Frontal cortex (tissue), 4 donors: Measurements from ENCODE around the gene DDN. TPM values are rescaled to one million over a fixed set of nuclear protein-coding genes. Genes with fewer than 3 reads are reported as not detected.
A peak's percentile ranks its signal among the peaks of the same experiment; 100 is the strongest.

ENCODE experiments used
- DNase-seq, 2 donors: peaks; one replicate each; pipeline ENCODE4 v3.0.0; 2012; ENCODE audit warnings: low spot score in 2 of 2
- FAIRE-seq: peaks from 2 replicates; lab custom pipeline; 2012; peaks lifted over from hg19 to GRCh38; lab: Jason Lieb, UNC
- total RNA-seq: library from RNA; depleted of rRNA; stranded (reverse); fragments of >200 nt; gene quantifications from one replicate; pipeline ENCODE4 v1.2.3, GENCODE V29; 2014
- donor health status: control.
- donor health status: control.
- donor health status: control.

Gene DDN
- total RNA-seq: 14.7 TPM

DNA sequence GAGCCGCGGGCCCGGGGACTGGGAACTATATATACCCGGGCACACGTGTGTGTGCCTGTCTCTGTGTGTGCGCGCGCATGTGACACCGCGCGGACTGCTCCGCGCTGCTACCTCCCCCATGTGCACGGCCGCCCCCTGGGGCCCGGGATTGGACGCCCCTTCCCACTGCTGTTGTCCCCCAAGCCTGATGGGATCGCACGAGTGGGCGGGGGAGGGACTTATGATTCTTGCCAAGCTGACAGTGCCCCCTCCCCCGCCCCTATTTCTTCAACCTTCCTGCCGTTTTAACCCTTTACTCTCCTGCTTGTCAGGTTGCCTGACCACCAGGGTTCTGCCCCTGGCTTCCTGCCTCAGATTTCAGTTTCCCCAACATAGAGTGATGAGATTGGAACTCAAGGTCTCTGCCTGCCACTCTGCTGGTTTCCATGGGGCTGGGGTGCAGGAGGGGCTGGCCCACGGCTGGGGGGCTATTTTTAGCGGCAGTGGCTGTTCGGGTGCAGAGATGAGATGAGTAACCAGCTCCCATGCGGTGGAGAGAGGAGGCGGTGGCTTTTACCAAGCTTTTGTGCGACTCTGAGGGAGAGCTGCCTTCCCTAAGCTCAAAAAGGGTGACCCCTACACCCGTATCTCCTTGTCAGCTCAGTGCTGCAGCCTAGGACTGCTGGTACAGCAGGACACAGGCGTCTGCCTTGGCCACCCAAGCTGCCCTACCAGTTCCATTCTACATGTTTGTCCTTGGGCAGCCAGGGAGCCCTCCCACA, at the start of gene DDN:
DDN (minus strand) TSS at position 5 of the 761 bp plus-strand sequence. CDS start 88 bp downstream, outside the sequence.
- FAIRE-seq: no peak
- DNase-seq: no peak

DNA sequence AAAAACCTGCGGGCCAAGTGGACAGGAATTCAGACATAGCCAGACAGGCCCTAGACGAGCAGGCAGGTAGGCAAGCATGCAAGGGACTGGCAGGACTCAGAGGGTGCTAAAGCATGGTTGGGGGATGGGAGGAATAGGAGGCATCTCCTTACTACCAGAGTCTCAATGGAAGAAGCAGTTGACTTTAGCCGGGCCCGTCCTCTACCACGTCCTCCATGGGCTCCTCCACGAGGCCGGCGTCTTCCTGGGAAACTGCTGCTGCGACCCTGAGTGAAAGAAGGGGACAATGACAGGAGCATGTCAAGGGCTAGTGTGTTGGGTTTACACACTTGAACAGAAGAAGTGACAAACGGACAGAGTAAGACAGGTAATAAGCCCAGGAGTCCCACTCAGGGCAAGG, 49.8 kb upstream of the DDN start:
- DNase-seq: no peak
- no peak for FAIRE-seq

DNA sequence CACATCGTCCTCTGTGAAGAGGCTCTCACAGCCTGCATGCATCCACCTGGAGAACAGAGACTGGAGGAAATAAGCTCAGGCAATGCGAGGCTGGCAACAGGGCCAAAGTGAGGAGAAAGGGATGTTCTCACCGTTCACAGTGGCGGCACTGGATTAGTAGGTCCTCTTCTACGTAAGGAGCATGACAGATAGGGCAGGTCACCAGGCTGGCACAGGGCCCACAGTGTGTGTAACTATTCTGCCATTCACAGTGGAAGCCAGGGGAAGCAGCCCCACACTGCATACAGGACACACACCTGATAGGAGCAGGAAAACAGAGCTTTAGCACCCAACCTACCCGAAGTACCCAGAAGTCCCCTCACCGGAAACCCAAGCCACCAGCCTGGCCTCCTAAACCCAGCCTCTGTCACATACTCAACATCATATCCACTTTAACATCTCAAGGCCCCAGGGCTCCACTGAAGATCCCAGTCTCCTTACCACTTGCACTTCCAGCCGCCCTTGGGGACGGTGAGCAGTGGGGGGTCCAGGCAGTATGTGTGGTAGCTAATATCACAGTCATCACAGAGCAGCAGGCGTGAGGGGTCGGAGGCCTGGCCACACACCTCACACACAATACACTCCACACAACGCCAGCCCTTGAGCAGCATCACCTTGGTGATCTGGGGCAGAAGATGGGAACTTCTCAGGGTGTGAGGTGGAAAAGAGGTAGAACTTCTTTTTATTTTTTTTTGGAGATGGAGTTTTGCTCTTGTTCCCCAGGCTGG, 47.1 kb upstream of the DDN start:
- no peak for FAIRE-seq
- DNase-seq: no peak

DNA sequence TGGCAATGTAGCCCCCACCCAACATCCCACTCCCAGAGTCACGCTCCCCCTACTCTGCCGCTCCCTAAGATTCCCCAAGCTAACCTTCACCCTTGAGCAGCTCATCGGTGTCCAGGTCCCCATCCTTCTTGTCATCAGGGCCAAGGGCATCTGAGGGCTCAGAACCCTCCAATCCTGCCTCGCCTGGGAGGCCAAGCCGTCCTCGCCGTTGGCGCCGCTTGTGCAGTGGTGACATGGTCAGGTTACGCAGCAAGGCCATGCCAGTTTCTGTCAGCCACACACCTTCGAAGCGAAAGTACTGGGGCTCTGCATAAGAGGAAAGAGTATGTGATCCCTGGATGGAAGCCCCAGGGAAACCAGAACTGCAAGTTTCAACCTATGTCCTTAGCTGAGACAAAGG, 45.5 kb upstream of the DDN start:
- no peak for FAIRE-seq
- no peak for DNase-seq

DNA sequence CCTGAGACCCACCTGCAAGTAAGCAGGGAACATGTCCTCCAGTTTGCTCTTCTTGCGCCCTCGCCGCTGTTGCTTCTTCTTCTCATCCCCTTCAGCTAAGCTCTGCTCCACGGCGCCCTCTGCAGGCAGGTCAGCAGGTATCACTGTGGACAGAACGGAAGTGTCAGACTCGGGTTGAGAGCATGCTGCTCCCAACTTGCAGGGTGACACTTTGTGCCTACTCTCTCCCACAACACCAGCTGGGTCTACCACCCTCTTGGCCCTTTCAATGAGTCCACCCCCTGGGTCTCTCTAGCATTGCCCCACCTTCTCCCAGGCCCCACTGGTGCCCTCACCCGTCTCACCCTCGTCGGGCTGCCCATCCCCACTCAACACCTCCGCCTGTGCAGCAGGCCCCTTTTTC, 44.7 kb upstream of the DDN start:
- DNase-seq (peak; percentile 54 to 73), FAIRE-seq (no peak)

DNA sequence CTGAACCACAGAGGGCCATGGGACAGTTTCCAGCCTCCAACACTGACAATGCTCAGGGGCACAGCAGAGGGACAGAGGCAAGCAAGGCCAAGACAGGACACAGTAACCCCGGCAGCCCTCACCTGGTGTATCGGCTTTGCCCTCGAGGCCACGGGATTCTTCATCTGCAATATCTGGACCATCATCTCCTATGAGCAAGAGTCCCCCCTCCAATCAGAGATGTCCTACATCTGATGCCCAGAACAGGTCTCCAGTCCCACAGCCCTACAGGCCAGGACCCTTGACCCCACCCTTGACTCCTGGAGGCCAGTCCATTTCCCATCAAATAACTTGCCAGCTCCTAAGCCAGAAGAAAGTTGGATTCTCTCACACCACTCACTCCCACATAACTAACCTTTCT, 44.1 kb upstream of the DDN start:
- no peak for FAIRE-seq
- no peak for DNase-seq

DNA sequence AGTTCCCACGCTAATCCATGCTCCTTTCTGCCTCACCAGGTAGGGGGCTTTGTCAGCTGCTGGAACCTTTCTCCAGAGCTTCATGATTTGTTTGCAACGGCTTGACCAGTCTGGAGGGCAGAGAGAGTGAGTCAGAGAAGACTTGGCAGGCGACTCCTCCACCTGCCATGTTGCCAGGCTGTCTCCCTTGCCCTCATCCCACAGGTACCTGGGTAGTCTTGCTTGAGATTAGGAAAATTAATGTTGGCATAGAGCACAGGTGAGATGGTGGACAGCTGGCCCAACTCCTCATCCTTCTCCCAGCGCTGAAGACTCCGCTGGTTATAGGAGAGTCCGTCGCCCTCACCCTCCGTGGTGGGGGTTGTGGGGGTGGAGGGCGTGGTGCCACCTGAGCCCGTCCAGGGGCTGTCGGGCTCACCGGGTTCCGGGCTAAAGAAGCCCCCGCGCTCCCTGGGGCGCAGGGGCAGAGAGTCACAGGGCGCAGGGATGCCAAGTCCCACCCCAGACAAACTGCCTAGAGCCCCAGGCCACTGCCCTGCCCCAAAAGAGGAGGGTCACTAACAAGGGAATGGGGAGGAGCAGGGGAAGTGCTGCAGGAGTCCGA, 42.8 kb upstream of the DDN start:
- DNase-seq: no peak
- no peak for FAIRE-seq

DNA sequence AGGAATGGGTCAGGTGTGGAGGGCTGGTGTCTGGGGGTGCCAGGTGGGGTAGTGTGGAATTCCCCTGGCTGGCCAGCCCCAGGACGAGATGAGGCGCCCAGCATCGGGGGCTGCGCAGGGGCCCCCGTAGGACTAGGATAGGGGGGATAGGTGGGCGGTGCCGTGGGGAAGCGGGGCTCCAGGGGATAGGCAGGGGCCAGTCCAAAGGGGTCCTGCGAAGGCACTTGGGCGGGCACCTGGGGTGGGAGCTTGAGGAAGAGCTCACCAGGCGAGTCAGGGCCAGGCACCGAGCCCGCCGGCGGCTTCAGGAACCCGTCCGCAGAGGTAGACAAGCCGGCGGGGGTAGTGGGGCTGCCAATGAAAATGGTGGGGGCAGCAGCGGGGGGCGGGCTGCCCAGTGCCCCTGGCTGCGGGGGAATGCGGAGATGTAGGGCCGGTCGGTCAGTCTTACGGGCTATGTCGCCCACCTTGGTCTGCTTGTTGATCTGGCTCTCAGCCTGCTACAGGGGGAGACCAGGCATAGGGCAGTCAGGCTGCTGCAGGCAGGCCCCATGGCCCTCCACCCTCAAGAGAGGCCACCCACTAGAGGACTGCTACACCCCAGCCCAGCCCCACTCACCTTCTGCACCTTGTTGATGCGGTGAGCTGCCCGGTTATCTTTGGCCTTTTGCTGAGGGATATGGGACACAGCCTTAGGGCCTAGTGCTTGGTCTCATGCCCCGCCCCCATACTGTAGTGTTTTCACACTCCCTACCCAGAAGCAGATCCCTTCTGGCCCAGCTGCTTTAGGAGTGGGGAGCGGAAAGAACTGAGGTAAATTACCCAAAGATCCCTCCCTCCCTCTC, 42.1 kb upstream of the DDN start:
- no peak for DNase-seq
- no peak for FAIRE-seq

DNA sequence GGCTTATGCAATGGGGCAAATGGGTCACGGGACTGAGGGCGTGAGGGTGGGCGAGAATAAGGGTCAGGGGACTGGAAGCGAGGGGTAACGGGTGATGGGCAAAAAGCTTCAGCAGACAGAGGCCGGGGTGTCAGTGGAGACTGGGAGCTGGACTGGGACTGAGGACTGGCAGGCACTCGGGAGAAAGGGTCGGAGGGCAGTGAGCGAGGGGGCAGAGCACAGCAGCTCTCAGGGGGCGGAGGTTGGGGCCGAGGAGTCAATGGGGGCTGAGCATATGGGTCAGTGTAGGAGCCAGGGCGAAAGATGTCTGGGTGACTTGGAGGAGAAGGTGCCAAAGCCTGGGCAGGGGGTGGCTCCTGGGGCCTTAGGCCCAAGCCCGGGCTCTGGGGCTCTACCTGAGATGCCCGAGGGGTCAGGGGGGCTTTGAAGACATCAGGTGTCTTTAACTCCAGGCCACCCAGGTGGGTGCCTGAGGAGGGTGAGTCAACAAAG, 41.2 kb upstream of the DDN start:
- FAIRE-seq: no peak
- DNase-seq: no peak

DNA sequence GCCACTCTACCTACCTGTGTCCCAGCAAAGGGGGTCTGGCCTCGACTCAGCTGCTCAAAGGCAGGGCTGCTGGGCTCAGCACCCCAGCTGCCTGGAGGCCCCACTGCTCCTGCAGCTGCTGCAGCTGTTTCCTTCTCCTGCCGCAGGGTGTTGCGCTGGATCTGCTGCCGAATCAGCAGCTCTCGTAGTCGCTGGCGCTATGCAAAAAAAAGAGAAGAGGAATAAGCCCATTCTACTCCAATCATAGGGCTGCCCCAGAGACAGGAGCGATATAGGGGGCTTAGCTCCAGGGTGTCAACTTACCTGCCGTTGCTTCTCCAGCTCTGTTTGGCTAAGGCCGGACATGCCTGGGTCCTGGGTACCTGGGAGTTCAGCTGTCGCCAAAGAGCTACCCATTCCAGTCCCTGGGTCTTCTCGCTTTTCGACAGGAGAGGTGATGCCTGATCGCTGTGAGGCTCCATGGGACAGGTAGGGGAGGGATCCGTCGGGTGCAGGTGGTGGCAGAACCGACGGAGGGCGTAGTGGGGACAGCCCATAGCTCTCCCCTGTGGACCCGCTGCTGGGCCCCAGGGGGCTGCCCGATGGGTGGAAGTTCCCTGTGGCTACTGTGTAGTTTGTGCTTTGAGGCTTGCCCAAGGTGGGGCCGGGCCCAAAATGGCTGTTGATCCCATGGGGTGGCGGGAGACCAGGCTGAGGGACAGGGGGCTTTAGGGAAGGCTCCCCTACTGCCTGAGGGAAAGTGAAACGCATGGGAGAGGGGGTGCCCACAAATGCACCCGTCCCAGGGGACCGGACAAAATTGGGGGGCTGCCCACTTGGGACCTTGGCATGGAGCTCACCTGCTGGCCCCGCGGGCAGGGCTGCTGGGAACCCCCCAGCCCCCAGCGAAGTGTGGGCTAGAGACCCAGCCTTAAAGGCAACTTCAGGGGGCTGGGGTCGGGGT, 40.5 kb upstream of the DDN start:
- DNase-seq (no peak), FAIRE-seq (no peak)

DNA sequence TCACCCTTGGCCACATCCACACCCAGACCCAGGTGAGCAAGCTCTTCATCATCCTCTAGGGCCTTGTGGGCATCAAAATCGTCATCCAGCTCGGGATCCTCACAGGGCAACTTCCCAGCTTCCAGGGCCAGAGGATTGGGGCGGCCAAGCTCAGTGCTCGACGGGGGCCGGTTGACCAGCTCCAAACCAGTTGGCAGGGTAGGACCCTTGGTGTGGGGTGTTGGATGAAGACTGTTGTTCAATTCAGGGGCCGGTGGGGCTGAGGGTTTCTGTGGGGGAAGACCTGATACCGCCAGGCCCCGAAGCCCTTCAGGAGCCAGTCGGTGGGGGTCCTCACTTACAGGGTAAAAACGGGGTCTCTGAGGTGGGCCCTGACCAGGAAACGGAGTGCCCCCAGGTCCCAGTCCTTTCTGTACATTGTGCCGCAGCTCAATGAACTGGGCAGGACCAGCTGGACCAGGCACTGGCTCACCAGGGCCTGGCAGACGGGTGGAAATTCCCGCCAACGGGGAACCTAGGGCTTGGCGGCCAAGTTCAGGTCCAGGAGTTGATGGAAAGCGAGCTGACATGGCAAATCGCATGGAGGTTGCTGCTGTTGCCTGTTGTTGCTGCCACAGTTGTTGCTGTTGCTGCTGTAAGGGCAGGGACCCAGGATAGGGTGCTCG, 39.2 kb upstream of the DDN start:
- FAIRE-seq (no peak), DNase-seq (no peak)

DNA sequence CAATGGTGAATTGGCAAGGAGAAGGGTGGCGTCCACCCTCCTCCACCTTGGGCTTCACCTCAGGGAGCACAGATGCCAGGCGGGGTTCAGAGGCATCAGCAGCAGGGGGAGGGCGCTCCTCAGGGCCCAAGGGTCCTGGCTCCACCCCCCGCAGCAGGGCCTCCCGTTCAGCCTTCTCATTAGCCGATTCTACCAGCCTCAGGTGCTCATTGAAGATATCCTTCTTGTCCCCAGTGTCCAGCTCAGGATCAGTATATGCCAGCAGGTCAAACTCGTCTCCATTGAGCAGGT, 38.7 kb upstream of the DDN start:
- FAIRE-seq (no peak), DNase-seq (no peak)

DNA sequence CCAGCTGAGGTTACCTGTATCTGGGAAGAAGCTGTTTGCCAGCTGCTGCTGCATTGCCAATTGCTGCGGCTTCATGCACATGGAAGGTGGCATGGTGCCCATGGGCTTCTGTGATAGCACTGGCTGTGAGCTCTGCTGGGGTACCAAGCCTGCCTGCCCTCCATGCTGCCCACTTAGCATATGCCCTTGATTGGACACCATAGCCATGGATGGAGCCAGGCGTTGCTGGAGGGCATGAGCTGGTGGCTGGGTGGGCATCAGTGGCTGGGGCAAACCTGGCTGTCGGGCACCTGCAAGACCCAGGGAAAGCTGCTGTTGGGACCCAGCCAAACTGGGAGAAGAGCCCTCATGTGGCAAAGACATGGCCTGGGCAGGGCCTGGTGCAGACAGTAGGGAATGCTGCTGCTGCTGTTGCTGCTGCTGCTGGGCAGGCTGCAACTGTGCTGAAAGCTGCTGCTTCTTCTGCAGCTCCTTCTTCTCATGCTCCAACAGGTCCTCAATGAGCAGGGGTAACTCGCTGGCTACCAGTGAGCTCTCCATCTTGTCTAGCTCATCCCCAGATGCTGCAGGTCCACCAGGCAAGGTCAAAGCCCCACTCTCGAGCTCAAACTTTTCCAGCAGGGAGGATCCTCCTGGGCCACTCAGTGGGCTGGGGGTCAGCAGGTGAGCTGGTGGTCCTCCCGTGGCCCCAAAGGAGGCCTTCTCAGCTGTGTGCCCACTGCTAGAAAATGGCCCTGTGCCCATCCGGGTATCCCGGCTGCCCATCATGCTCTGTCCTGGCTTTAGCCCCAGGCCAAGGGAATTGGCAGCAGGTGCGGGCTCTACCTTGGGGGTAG, 38.2 kb upstream of the DDN start:
- DNase-seq (no peak), FAIRE-seq (no peak)

DNA sequence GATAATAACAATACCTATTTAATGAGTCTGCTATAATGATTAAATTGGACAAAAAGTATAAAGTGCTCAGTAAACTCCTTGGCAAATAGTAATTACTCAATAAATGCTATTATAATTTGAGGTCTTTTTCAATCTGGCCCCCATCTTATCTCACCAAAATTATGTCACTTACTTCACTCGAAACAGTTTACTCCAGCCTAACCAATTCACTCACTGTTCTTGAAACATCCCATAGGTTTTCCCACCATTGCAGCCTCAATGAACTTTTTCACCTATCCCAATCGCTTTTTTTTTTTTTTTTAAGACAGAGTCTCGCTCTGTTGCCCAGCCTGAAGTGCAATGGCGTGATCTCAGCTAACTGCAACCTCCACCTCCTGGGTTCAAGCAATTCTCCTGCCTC, 36.9 kb upstream of the DDN start:
- DNase-seq (no peak), FAIRE-seq (no peak)

DNA sequence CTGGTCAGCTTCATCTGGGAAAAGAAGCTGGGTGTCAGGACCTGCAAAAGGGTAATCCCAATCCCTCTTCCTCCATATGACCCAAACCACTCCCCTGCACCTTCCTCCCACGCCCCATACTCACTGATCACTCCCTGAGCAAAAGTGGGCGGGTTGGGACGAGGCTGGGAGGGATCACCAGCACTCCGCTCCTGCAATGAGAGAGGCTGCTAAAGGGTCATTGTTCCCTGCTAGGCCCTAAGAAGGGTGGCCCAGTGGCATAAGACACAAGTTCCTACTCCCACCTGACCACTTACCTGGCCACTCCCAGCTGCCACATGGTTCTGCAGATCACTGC, 35.1 kb upstream of the DDN start:
- no peak for FAIRE-seq

DNA sequence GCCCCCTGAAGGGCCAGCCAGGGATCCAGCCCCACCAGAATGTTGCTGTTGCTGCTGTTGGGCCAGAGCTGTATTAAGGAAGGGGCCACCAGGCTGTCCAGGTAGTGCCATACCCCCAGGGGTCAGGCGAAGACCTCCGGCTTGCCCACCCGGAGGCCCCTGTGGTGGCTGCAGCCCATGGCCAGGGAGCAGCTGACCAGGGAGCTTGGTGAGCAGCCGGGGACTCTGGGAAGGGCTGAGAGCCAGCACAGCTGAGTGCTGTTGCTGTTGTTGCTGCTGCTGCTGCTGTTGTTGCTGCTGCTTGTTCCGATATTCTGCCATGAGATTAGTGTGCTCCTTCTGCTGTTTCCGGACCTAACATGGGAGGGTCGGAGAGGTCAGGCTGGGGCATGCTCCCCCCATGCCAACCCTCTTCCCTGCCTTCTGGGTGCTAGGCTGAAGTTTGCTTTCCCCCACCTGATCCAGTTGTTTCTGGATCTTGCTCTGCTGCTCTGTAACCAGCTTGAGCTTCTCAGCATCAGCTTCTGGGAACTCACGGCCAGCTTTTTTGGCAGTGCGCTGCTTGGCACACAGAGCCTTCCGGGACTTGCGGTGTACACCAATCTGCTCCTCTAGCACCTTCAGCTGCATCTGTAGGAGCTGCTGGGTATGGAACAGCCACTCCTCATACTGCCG, 34.6 kb upstream of the DDN start:
- no peak for FAIRE-seq
- DNase-seq: no peak

More for the DNA sequence above, 35.1 kb upstream of the DDN start:
- no peak for DNase-seq

DNA sequence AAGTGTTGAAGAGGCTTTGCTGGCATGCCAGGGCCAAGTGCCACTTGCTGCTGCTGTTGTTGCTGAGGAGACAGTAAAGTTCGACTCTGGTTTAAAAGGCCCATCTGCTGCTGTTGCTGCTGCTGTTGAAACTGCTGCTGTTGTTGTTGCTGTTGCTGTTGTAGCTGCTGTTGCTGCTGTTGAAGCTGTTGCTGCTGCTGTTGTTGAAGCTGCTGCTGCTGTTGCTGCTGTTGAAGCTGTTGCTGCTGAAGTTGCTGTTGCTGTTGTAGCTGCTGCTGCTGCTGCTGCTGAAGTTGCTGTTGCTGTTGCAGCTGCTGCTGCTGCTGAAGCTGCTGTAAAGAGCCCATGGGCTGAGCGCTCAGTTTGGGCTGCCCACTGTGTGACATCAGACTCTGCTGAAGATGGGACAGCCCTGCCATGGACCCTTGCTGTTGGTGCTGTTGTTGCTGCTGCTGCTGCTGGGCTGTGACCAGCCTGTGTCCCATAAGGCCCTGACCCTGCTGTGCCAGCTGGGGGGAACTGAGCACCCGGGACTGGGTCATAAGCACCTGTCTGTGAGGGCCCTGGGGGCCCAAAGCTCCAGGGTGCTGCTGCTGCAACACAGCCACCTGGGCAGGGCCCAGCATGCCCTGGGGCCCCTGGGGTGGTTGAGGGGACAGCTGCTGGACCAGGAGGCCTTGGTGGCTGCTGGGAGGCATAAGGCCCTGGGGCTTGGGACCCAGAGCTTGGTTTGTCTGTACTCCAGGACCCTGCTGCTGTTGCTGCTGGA, 33.7 kb upstream of the DDN start:
- DNase-seq: no peak
- no peak for FAIRE-seq
